Activated CD8-positive, alpha-beta memory T cell treated with anti-CD3 and anti-CD28 coated beads for 48 hours (primary cell): Measurements from ENCODE around the gene BAG3.
A peak's percentile ranks its signal among the peaks of the same experiment; 100 is the strongest.

Experiments used
- DNase-seq, 3 experiments: peaks; one replicate each; pipeline ENCODE4 v3.0.0-alpha.2; 2020; ENCODE audit warnings: low read depth in 2 of 3, low spot score in 2 of 3

The BAG3 gene

GRCh38 chr10:119725828-119726675 lies 74.9 kb downstream of the BAG3 start, which contains the start of gene INPP5F:
Gene INPP5F, plus strand, starts transcription at chr10:119726050. Its CDS starts 213 bp downstream, at chr10:119726263.
- peak; percentile 95 to 97 (median 96) for DNase-seq

- no peak for DNase-seq
Observed at GRCh38 chr10:119726676-119727261, 75.6 kb downstream of the BAG3 start.
